ENCODE data around the gene ACTC1. TPM values are rescaled to one million over a fixed set of nuclear protein-coding genes. Genes with fewer than 3 reads are reported as not detected.

Gene ACTC1
- polyA plus RNA-seq, 1 donor from 2014 or later: not detected

GRCh38 chr15:34783431-34783830 lies 11.9 kb downstream of the ACTC1 start:
- TF ChIP-seq POLR2AphosphoS5 (IDR thresholded peaks at IDR 0.05) (no peak), TAF1 (IDR thresholded peaks at IDR 0.05; ENCODE audit: low read depth) (no peak), EP300 (conservative IDR thresholded peaks at IDR 0.05; ENCODE audit: poor library complexity, severe bottlenecking) (no peak), CTCF (IDR thresholded peaks at IDR 0.05; ENCODE audit: poor library complexity, severe bottlenecking) (no peak), SMC3 (conservative IDR thresholded peaks at IDR 0.05; ENCODE audit: poor library complexity) (no peak), EZH2 (IDR thresholded peaks at IDR 0.05; ENCODE audit: borderline replicate concordance, insufficient read depth, low read length, poor library complexity, severe bottlenecking) (no peak), REST (IDR thresholded peaks at IDR 0.05; ENCODE audit: borderline replicate concordance) (no peak), RAD21 (conservative IDR thresholded peaks at IDR 0.05) (no peak), MXI1 (conservative IDR thresholded peaks at IDR 0.05; ENCODE audit: poor library complexity, severe bottlenecking) (no peak)
- no peaks in the 10 kb centered on the region for H3K27me3 ChIP-seq (ENCODE audit: insufficient read depth, low read depth, low read length)
- H3K9me3 ChIP-seq (ENCODE audit: low read length): peaks cover 9% of the 10 kb centered on the region

GRCh38 chr15:34782901-34783300 lies 12.4 kb downstream of the ACTC1 start:
- Histone ChIP-seq H3K36me3 (ENCODE audit: insufficient read depth, low read length) (no peaks in the 10 kb centered on the region), H3K4me2 (ENCODE audit: low read length) (no peak overlapping the region), H3K4me3 (ENCODE audit: low read length) (no peak overlapping the region), H4K20me1 (ENCODE audit: insufficient read depth) (no peaks in the 10 kb centered on the region), H3K9me2 (ENCODE audit: insufficient read depth, low read length) (no peaks in the 10 kb centered on the region), H3K9ac (ENCODE audit: low read length) (no peak overlapping the region), H3K9me3 (ENCODE audit: low read length) (peaks cover 9% of the 10 kb centered on the region), H3F3A (ENCODE audit: insufficient read depth, low read length, poor library complexity, severe bottlenecking) (no peaks in the 10 kb centered on the region), H2AFZ (ENCODE audit: low read depth, low read length) (no peak overlapping the region), H3K27ac (ENCODE audit: low read length) (no peak overlapping the region), H3K79me2 (replicated peaks; ENCODE audit: insufficient read depth, low read length) (no peaks in the 10 kb centered on the region), H3K27me3 (ENCODE audit: insufficient read depth, low read depth, low read length) (no peaks in the 10 kb centered on the region)
- TF ChIP-seq CTCF (IDR thresholded peaks at IDR 0.05; ENCODE audit: poor library complexity, severe bottlenecking) (no peak), TAF1 (IDR thresholded peaks at IDR 0.05; ENCODE audit: low read depth) (no peak), MXI1 (conservative IDR thresholded peaks at IDR 0.05; ENCODE audit: poor library complexity, severe bottlenecking) (no peak), RAD21 (conservative IDR thresholded peaks at IDR 0.05) (no peak), REST (IDR thresholded peaks at IDR 0.05; ENCODE audit: borderline replicate concordance) (no peak), EP300 (conservative IDR thresholded peaks at IDR 0.05; ENCODE audit: poor library complexity, severe bottlenecking) (no peak)

More at GRCh38 chr15:34783431-34783830, 11.9 kb downstream of the ACTC1 start:
- Histone ChIP-seq H3K79me2 (replicated peaks; ENCODE audit: insufficient read depth, low read length) (no peaks in the 10 kb centered on the region), H4K20me1 (ENCODE audit: insufficient read depth) (no peaks in the 10 kb centered on the region), H3K4me3 (ENCODE audit: low read length) (no peak overlapping the region), H3K4me2 (ENCODE audit: low read length) (no peak overlapping the region), H3K36me3 (ENCODE audit: insufficient read depth, low read length) (no peaks in the 10 kb centered on the region), H2AFZ (ENCODE audit: low read depth, low read length) (no peak overlapping the region), H3K9ac (ENCODE audit: low read length) (no peak overlapping the region), H3F3A (ENCODE audit: insufficient read depth, low read length, poor library complexity, severe bottlenecking) (no peaks in the 10 kb centered on the region), H3K27ac (ENCODE audit: low read length) (no peak overlapping the region), H3K9me2 (ENCODE audit: insufficient read depth, low read length) (no peaks in the 10 kb centered on the region)
